Nephron progenitor cell (in vitro differentiated cells): ENCODE measurements around the gene SHMT2.
"Not testable (repeated sequence)": the region's sequence is repeated elsewhere in the genome, so short reads cannot be mapped to it uniquely, and the experiment has no call there.

Experiments used
- DNase-seq: peaks from one replicate; pipeline ENCODE4 v3.0.0; 2021
- H3K27ac Mint-ChIP-seq: 2 replicates; pipeline ENCODE4 v1.8.0; 2021; ENCODE audit warnings: mild to moderate bottlenecking, moderate library complexity, mixed read lengths
- H3K27me3 Mint-ChIP-seq: 2 replicates; pipeline ENCODE4 v1.8.0; 2021; ENCODE audit warnings: mild to moderate bottlenecking, low read depth, mixed read lengths; ENCODE audit not compliant: poor library complexity
- H3K36me3 Mint-ChIP-seq: 2 replicates; pipeline ENCODE4 v1.8.0; 2021; ENCODE audit warnings: low read depth, mixed read lengths
- H3K4me1 Mint-ChIP-seq: 2 replicates; pipeline ENCODE4 v1.8.0; 2021; ENCODE audit warnings: mixed read lengths
- H3K4me3 Mint-ChIP-seq: 2 replicates; pipeline ENCODE4 v1.8.0; 2021; ENCODE audit warnings: mild to moderate bottlenecking, moderate library complexity, mixed read lengths
- H3K9me3 Mint-ChIP-seq: 2 replicates; pipeline ENCODE4 v1.8.0; 2021; ENCODE audit warnings: mild to moderate bottlenecking, moderate library complexity, mixed read lengths
- TF ChIP-seq, protein P1 (sequence below): fragments of 200-600 bp; sonication (generic); IDR thresholded peaks from 2 replicates; pipeline ENCODE4 v1.5.0; 2021; ENCODE audit warnings: antibody characterized with exemption

SHMT2 gene

GRCh38 chr12:57280211-57281062 lies 50.9 kb downstream of the SHMT2 start:
- Mint-ChIP-seq H3K9me3 (no peaks in the 10 kb centered on the region), H3K27ac (peak overlapping the region; percentile 87), H3K36me3 (peaks cover 83% of the 10 kb centered on the region), H3K4me3 (no peak overlapping the region), H3K27me3 (no peaks in the 10 kb centered on the region), H3K4me1 (peaks cover 32% of the 10 kb centered on the region)
- TF ChIP-seq, protein P1, sequence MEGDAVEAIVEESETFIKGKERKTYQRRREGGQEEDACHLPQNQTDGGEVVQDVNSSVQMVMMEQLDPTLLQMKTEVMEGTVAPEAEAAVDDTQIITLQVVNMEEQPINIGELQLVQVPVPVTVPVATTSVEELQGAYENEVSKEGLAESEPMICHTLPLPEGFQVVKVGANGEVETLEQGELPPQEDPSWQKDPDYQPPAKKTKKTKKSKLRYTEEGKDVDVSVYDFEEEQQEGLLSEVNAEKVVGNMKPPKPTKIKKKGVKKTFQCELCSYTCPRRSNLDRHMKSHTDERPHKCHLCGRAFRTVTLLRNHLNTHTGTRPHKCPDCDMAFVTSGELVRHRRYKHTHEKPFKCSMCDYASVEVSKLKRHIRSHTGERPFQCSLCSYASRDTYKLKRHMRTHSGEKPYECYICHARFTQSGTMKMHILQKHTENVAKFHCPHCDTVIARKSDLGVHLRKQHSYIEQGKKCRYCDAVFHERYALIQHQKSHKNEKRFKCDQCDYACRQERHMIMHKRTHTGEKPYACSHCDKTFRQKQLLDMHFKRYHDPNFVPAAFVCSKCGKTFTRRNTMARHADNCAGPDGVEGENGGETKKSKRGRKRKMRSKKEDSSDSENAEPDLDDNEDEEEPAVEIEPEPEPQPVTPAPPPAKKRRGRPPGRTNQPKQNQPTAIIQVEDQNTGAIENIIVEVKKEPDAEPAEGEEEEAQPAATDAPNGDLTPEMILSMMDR: no peak
- no peak for DNase-seq

DNA sequence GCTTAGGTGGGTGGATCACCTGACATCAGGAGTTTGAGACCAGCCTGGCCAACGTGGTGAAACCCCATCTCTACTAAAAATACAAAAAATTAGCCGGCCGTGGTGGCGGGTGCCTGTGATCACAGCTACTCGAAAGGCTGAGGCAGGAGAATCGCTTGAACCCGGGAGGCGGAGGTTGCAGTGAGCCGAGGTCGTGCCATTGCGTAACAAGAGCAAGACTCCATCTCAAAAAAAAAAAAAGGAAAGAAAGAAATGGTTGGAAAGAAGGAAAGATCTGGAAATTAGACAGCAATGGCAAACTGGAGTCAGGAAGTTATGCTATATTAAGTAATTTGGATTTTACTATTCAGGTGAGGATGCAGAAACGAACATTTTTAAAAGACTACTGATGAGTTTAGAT lies 52.6 kb downstream of the SHMT2 start:
- not testable (repeated sequence) for H3K4me3 Mint-ChIP-seq, H3K9me3 Mint-ChIP-seq, H3K27me3 Mint-ChIP-seq, DNase-seq
- peak overlapping the region; percentile 73 for H3K27ac Mint-ChIP-seq
- peaks cover 32% of the 10 kb centered on the region for H3K4me1 Mint-ChIP-seq
- H3K36me3 Mint-ChIP-seq: peaks cover 87% of the 10 kb centered on the region
